GM21381 (cell line): ENCODE data around the gene TINAGL1.

ENCODE experiments used
- ATAC-seq: cut with Tn5 transposase; IDR thresholded peaks from one replicate; pipeline ENCODE4 v1.9.1; 2021; ENCODE audit warnings: mild to moderate bottlenecking, moderate library complexity; ENCODE audit not compliant: unreplicated experiment

Gene TINAGL1

GRCh38 chr1:31567956-31568570, 8.3 kb upstream of the TINAGL1 start:
- no peak for ATAC-seq

DNA sequence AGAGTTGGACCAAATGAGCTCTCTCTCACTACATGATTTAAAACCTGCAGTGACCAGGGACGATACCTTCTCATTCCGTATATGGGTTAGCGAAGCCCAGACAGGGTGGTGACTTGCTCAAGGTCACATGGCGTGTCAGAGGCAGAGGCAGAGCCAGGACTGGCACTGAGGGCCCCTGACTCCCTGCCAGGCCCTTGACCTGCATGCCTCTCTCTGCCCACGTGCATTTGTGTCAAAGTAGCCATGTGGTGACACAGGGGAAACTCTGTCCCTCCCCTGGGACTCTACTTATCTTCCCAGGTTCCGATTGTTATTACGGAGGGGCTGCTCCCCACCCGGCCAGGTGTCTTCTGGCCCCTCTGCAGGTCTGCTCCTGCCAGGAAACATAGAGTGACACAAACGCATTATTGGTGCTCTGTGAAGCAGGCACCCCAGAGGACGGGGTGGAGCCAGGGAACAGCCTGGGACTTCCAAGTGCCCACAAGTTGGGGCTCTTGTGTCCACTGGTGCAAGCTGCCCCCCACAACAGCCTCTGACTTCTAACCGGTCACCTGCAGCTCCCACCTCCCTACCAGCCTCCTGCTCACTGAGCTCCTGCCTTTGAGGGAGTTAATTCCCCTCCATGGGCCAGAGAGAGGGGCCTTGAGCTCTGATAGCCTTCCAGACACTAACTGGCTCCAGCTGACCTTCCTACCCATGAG, 7.3 kb upstream of the TINAGL1 start:
- ATAC-seq = no peak

GRCh38 chr1:31569596-31570173, 6.6 kb upstream of the TINAGL1 start:
- ATAC-seq = no peak

DNA sequence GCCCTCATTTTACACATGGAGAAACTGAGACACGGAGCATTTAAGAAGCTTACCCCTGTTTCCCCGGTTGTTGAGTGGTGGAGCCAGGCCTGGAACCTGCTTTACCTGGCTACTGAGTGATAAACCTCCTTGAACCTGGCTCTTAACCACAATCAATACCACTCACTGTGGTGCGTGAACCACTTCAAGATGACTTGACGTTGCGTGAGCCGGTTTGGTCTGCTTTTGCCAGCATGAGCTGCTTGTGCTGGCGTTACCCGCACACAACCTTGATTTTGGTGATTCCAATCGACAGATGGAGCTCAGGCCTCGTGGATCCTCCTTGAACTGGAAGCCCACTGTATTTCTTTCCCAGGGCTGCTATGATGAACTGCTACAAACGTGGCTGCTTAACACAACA, 6.1 kb upstream of the TINAGL1 start:
- no peak for ATAC-seq

DNA sequence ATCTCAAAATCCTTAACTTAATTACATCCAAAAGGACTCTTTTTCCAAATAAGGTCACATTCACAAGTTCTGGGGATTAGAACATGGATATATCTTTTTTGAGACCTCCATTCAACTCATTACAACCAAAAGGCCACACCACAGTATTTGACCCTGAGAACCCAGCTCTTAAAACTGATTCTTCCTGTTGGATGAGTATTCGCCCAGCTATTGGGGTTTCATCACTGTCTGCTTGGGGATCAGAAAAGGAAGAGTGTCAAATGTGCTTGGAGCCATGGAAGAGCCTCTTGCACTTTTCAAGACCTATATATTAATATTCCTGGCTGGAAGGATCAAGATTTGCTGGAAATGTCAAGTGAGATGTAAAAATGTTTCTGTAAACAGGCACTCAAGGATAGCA, 5.4 kb upstream of the TINAGL1 start:
- ATAC-seq = no peak

- no peak for ATAC-seq
Measured at GRCh38 chr1:31571340-31572295, 4.7 kb upstream of the TINAGL1 start.

- no peak for ATAC-seq
Measured at GRCh38 chr1:31572323-31573104, 3.8 kb upstream of the TINAGL1 start.

GRCh38 chr1:31573261-31573660, 3.1 kb upstream of the TINAGL1 start:
- no peak for ATAC-seq

DNA sequence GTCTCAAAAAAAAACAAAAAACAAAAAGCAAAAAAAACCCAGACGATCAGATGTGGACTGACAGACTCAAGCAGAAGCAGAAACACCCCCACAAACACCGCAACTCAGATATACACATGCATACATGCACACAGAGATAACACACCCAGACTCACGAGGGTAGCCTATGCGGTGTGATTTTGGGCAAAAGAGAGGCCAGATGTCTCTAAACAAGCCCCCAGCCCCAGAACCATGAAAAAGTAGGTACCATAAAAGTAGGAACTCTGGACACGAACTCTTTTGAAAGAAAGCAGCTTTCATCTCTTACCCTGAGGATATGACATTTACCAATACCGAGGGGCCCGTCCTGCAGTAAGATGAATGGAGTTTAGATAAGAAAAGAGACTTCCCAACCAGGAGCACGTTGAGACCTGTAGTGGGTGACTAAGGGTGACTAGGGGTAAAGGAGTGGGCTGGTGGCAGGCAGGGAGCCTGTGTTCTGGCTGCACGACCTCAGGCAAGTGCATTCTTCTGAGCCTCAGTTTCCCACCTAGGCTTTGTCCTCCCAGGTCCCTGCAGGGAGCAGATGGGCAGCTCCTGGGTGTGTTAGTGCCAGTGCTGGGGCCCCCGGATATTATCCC, 1.5 kb upstream of the TINAGL1 start:
- ATAC-seq = no peak

DNA sequence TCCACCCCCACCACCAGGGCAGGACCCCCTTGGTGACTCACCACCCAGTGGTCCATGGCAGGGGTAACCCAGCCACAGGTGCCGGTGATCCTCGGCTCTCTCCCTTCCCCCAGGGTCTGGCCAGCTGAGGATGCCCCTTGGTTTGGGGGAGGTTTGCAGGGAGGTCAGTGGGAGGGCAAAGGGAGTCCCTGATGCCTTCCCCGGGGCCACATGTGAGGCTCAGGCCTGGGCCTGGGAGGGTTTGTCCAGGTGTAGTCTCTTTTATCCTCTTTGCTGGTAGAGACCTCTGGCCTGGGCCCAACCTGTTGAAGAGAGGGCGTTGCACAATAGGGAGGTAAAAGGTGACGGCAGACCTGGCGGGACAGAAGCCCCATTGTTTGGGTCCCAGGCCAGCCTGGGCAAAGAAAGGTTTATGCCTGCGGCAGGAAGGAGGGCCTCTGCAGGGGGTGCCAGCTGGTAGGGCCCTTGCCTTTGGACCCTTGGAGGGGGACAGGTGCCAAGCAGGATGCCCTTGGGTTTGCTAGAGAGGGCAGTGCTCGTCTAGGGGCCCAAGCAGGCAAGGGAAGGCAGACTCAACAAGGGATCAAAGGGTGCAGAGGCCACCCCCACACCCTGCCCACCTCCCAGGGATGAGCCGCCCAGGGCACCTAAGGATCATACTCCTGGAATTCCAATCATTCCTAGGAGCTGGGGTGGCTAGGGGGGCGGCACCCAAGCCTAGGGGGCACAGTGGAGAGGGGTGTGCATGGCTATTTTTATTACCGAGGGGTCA, 760 bp upstream of the TINAGL1 start:
- ATAC-seq = no peak

DNA sequence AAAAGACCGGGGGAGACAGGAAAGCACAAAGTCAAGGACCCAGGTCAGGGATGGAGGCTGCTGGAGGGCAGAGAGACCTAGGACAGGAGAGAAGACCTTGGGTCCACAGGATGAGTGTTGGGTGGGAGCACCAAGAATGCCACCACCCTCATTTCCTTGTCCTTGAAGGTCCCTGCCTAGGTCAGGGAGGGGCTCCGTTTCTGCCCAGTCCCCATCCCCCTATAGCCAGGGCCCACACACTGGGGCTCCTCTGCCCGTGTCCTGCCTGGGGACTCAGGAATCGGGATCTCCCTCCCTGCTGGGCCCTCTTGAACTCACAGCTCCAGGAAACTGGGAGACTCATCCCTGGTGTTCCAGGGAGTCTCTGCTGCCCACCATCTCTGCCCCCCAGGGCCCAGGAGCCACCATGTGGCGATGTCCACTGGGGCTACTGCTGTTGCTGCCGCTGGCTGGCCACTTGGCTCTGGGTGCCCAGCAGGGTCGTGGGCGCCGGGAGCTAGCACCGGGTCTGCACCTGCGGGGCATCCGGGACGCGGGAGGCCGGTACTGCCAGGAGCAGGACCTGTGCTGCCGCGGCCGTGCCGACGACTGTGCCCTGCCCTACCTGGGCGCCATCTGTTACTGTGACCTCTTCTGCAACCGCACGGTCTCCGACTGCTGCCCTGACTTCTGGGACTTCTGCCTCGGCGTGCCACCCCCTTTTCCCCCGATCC, 584 bp downstream of the TINAGL1 start:
- ATAC-seq = no peak

DNA sequence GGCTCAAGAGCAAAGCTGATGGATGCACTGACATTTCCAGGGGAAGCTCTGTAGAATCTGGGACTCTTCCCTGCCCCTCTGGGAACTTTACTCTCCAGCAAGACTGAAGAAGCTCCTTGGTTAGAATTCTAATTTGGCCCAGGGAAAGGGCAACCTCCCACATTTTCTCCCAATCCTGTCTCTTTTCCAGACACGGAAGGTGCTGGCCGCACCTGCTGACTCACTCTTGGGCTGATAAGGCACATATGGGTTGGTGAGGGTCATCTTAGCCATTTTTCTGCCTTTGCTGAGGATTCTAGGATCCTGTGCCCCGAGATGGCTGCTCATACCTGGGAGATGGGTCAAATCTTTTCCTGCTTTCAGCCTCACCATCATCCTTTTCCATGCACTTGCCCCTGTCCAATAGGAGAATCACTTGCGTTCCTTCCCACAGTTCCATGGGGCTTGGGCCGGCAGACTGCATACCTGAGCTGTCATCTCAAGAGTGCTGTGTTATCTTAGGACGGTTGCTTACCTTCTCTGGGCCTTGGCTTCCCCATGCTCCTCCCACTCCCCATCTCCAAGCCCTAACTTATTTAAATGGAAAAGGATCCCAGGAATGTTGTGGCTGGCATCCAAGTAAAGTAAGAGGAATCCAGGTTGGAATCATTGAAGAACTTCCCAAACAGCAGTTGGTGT, 1.3 kb downstream of the TINAGL1 start:
- ATAC-seq = no peak

GRCh38 chr1:31579374-31579773, 3.1 kb downstream of the TINAGL1 start:
- ATAC-seq = no peak

DNA sequence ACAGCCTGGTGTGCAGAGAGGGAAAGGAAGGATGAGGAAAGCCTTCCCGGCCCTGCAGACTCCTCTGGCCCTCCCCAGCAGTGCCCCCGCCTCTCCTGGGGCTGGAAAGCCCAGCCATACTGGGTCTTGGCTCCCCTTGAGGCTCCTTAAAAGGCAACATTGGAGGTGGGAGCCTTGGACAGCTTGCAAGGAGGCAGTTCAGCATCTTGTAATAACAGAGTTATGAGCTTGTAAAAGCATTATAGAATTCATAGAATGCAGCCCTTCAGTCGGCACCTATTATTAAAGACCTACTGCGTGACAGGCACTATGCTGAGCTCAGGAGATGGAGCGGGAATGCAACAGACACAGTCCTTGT, 4.2 kb downstream of the TINAGL1 start:
- no peak for ATAC-seq

GRCh38 chr1:31580891-31581603, 4.7 kb downstream of the TINAGL1 start:
- ATAC-seq = no peak

- no peak for ATAC-seq
Measured at GRCh38 chr1:31581821-31582810, 5.8 kb downstream of the TINAGL1 start.
